HG03469 (cell line): ENCODE results near the gene MSANTD3.
"Not testable (repeated sequence)": the region's sequence is repeated elsewhere in the genome, so short reads cannot be mapped to it uniquely, and the experiment has no call there.

Experiments
- ATAC-seq: cut with Tn5 transposase; IDR thresholded peaks from one replicate; pipeline ENCODE4 v1.9.1; 2021; ENCODE audit warnings: mild to moderate bottlenecking, moderate library complexity, moderate number of reproducible peaks; ENCODE audit not compliant: unreplicated experiment

MSANTD3 gene

GRCh38 chr9:100428871-100429654 lies 2.1 kb downstream of the MSANTD3 start:
- no peak for ATAC-seq

- no peak for ATAC-seq
These were observed 3.5 kb downstream of the MSANTD3 start for GRCh38 chr9:100430286-100430940.

DNA sequence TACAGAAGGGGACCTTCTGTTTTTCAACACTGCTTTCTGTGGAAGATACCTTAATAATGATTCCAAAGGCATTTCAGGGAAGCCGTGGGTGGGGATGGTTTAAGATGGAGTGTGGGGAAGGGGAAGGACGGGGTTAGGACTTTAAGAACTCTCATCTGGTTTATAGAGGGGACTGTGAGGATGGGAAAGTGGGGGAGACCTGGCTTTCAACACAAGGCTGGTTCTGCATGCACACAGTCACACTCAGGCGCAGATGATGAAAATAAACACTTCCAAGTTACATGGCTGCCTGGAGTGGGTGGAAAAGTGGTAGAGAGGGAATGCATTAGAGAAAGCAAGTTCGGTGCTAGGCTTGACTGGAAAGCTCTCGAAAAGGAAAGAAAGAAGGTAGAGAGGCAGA lies 4.9 kb downstream of the MSANTD3 start:
- ATAC-seq, result no peak

DNA sequence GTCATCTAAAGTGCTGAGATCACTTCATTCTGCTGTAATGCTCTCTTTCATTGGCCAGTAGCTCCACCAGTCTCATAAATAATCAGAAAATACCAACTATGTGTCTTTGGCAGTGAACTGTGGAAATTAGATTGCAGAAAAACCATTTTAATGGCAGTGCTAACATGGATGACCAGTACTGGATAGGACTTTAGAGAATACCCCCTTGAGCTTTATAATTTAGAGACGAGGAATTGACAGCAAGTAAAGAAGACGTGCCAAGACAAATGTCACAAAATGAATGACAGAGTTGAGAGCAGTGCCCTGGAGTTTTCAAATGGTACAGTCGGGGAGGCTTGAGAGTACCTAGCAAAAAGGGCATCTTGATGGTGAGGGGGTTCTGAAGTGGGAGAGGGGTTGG lies 5.8 kb downstream of the MSANTD3 start:
- no peak for ATAC-seq

DNA sequence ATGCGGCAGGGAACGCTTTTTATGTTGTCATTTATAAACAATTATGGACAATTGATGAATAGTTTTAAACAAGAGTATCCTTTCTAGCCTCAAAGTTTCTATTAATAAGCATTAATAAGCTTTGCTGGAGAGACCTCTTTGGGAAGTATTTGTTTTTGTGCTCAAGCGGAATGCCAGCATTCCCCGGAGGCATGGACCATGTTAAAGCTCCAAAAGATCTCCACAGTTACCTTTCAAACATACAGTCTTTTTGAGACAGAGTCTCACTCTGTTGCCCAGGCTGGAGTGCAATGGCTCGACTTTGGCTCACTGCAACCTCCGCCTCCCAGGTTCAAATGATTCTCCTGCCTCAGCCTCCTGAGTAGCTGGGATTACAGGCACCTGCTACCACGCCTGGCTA lies 9.6 kb downstream of the MSANTD3 start:
- ATAC-seq, result no peak

DNA sequence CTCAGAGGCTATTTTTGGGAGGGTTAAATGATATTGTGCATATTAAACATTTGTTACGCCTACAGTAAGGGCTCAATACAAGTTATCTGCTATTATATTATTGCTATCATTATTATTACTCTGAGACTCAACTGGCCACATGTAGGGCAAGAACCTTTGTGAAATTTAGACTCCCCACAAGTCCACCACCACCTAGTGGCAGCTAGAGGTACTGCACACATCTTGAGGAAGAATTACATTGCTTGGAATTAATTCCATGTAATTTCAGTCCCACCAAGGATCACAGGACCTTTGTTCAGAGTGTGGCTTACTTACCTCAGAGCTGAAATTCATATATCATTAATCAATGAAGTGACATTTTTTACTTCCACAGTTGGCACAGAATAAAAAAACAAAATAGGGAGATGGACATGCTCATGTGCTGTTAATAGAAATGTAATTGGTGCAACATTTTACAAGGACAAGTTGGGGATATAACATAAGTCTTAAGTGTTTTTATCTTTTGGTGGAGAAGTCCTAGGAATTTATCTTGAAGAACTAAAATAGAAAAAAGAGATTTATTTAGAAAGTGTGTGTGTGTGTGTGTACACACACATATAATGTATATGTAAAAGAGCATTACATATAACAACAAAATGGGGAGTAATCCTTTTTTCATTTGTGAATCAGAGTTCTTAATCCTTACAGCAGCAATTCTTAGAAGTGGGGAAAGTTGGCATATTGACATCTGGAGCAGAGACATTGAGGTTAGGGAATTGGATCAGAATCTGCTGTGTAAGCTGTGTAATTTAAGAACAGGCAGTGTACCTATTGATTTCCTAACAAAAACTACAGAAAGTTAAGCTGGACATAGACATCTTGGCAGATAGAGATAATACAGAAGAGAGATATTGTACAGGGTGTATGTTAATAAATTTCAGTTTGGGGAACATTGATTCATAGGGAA lies 11.2 kb downstream of the MSANTD3 start:
- ATAC-seq, result peak; percentile 64

- ATAC-seq, result no peak
These were observed 13.1 kb downstream of the MSANTD3 start for GRCh38 chr9:100440071-100440470.

GRCh38 chr9:100440487-100440886 lies 13.5 kb downstream of the MSANTD3 start:
- not testable (repeated sequence) for ATAC-seq

DNA sequence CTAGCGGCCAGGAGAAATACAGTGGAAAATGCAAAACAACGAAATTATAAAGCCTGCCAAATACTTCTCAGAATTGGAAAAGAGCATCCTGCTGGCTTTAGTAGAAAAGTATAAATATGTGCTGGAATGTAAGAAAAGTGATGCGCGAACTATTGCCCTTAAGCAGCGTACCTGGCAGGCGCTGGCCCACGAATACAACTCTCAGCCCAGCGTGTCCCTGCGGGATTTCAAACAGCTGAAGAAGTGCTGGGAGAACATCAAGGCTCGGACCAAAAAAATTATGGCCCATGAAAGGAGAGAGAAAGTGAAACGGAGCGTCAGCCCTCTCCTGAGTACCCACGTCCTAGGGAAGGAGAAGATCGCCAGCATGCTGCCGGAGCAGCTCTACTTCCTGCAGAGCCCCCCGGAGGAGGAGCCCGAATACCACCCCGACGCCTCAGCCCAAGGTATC lies 15.0 kb downstream of the MSANTD3 start:
- ATAC-seq, result no peak

GRCh38 chr9:100443781-100444768 lies 17.1 kb downstream of the MSANTD3 start:
- no peak for ATAC-seq

DNA sequence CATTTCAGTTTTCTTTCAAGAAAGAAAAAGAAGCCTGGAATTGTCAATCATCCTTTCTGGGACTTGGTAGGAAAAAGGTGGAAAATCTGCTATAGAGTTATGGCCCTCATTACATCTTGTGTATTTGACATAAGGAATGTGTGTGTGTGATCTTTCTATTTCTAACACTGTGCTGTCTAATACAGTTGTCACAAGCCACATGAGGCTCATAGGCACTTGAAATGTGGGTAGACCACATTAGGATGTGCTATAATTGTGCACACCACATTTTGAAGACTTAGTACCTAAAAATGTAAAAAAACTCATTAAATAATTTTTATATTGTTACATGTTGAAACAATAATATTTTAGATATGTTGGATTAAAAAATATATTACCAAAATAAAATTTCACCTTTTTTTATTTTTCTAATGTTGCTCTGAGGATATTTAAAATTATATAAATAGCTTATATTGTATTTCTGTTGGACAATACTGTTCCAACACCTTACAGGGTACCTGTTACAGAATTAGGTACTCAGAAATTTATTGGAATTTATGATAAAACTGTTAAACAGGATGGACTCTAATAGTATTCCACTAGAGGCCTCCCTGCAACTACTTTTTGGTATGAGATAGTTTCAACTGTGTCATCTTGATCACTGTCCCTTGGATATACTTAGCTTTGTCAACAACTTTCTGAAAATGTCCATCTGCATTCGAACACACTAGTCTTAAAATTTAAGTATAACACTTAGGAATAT lies 18.4 kb downstream of the MSANTD3 start:
- ATAC-seq, result no peak

DNA sequence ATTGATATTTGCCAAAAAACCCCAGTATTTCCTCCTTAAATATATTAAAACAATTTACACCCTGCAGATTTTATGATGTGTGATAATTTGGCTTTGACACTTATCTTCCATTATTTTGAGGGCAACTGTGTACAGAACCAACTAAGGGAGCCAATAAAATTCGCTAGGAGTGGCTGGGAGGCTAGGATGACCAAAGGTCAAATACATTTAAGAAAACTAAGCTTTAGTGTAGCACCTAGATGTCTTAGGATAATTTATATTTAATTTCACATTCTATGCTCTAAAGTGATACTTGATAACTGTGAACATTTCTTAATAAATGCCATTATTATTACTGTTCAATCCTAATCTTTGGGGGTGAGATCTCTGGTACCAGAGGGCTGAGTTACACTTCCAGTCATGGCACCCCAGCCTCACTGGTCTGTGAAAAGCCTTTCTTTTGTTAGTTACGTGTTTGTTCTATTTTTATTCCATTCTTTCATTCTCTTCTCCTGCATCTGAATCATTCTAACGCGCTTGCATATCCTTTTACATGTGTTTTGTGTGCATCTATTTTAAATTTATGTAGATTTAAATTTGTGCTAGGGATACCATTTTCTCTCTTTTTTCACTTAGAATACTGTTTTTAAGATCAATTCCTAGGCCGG lies 19.1 kb downstream of the MSANTD3 start:
- no peak for ATAC-seq

DNA sequence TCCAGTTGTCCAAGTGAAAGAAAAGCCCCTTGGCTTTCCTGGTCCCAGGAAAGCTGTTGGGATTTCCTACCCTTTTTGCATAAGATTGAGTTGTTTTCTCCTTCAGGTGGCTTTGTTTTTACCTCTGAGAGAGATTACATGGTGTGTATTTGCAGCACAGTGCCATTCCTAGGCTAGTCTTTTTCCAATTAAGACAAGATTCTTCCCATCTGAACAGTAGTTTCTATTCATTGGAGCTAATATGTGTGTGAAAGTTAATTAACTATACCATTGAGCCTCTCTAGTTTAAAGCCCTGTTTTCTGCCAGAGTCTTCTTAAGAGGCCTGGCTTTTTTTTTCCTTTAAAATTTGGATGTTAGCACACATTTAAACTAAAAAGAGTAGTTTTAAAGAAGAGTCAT lies 20.1 kb downstream of the MSANTD3 start:
- no peak for ATAC-seq

GRCh38 chr9:100448266-100448665 lies 21.3 kb downstream of the MSANTD3 start:
- ATAC-seq, result no peak

- no peak for ATAC-seq
These were observed 22.5 kb downstream of the MSANTD3 start for GRCh38 chr9:100449420-100449819.

GRCh38 chr9:100452894-100453293 lies 26.0 kb downstream of the MSANTD3 start:
- ATAC-seq, result no peak

- no peak for ATAC-seq
These were observed 28.5 kb downstream of the MSANTD3 start for GRCh38 chr9:100455470-100455869.

DNA sequence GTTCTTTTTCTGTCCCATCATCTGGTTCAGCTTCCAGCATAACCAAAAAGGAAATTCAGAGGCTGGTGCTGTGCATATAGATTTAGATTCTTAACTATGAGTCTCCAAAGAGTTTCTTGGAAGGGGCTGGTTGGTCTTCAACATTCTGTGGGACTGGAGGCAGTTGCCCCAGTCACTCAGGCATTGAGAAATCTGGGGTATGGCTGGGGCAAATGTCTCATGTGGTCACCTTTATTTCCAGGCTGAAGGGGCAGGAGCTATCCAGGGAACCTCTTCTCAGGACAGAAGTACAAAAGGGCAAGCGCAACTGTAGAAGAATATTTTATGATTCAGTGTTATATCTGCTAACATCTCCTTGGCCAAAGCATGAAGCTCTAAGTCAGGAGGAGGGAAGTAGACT lies 30.6 kb downstream of the MSANTD3 start:
- ATAC-seq, result no peak

DNA sequence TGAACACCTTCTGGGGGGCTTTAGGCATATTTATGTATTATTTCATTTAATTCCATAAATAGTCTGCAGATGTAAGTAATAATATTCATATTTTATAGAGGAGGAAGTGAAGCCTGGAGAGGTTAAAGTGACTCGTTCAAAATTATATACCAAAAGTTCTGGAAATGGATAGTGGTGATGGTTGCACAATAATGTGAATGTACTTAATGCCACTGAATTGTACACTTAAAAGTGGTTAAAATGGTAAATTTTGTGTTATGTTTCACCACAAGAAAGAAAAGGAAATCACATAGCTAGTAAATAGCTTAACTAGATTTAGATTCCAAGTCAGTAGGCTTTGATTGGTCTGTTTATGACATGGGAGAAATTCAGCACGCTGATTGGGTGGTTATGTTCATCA lies 33.0 kb downstream of the MSANTD3 start:
- no peak for ATAC-seq
